Measurements from ENCODE around the gene KLHL29. TPM values are rescaled to one million over a fixed set of nuclear protein-coding genes. Genes with fewer than 3 reads are reported as not detected.

KLHL29 gene
- total and polyA plus RNA-seq, 10 of the 15 experiments (the other 5 are each of a cell fraction or from before 2014, with no cell fraction given): 1.4 to 19.5 (median 6.1) TPM

GRCh38 chr2:23425338-23425871 is 40.4 kb downstream of the KLHL29 start:
- ATAC-seq (no peak), DNase-seq (ENCODE audit: low read depth, low spot score) (no peak), FAIRE-seq (no peak)
- TF ChIP-seq SMAD5 (IDR thresholded peaks at IDR 0.05; ENCODE audit: low read depth) (no peak), ZBTB11 (CRISPR knock-in tag; IDR thresholded peaks at IDR 0.05) (no peak), NR2F1 (conservative IDR thresholded peaks at IDR 0.05) (no peak), MXI1 (IDR thresholded peaks at IDR 0.05; ENCODE audit: low read depth, low read length) (no peak), TCF7 (IDR thresholded peaks at IDR 0.05; ENCODE audit: borderline replicate concordance) (no peak), EED (IDR thresholded peaks at IDR 0.05; ENCODE audit: low read depth) (no peak), GATAD2B (conservative IDR thresholded peaks at IDR 0.05; ENCODE audit: low read depth) (no peak), PML (IDR thresholded peaks at IDR 0.05; ENCODE audit: low read length) (no peak), BHLHE40 (IDR thresholded peaks at IDR 0.05; ENCODE audit: borderline replicate concordance in 1 of 2, low read depth in 2 of 2, low read length in 1 of 2) (no peak), RCOR1 (conservative IDR thresholded peaks at IDR 0.05; ENCODE audit: low read depth, low read length) (no peak), NFYB (IDR thresholded peaks at IDR 0.05; ENCODE audit: insufficient read depth, low read depth, low read length) (no peak), CBX5 (IDR thresholded peaks at IDR 0.05; ENCODE audit: low read depth) (no peak), IKZF2 (IDR thresholded peaks at IDR 0.05) (no peak), SMARCA5 (IDR thresholded peaks at IDR 0.05) (no peak)
- TF ChIP-seq, protein P1, sequence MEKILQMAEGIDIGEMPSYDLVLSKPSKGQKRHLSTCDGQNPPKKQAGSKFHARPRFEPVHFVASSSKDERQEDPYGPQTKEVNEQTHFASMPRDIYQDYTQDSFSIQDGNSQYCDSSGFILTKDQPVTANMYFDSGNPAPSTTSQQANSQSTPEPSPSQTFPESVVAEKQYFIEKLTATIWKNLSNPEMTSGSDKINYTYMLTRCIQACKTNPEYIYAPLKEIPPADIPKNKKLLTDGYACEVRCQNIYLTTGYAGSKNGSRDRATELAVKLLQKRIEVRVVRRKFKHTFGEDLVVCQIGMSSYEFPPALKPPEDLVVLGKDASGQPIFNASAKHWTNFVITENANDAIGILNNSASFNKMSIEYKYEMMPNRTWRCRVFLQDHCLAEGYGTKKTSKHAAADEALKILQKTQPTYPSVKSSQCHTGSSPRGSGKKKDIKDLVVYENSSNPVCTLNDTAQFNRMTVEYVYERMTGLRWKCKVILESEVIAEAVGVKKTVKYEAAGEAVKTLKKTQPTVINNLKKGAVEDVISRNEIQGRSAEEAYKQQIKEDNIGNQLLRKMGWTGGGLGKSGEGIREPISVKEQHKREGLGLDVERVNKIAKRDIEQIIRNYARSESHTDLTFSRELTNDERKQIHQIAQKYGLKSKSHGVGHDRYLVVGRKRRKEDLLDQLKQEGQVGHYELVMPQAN (conservative IDR thresholded peaks at IDR 0.05): no peak
- TF ChIP-seq, protein P2, sequence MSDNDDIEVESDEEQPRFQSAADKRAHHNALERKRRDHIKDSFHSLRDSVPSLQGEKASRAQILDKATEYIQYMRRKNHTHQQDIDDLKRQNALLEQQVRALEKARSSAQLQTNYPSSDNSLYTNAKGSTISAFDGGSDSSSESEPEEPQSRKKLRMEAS (IDR thresholded peaks at IDR 0.05; ENCODE audit: low read depth, low read length): no peak
- no peaks in the 10 kb centered on the region for H3K9me3 ChIP-seq (replicated peaks; ENCODE audit: control insufficient read depth, insufficient read depth, low read length)
- no peak overlapping the region for H2AFZ ChIP-seq (ENCODE audit: control insufficient read depth, low read depth, low read length)
- H3K79me2 ChIP-seq (ENCODE audit: control insufficient read depth, insufficient read depth, low read length): no peaks in the 10 kb centered on the region
- in situ Hi-C loops (cut with MboI) (no loop called here), intact Hi-C loops (cut with micrococcal nuclease; ENCODE audit: unreplicated experiment) (no loop called here)
- no peak overlapping the region for H3K4me2 ChIP-seq (ENCODE audit: control insufficient read depth, insufficient read depth)
- RAD21 ChIA-PET (ENCODE audit: unreplicated experiment): no interaction called here
- no peak overlapping the region for H3K4me3 ChIP-seq
- 81% methylated on average over 9 of the region's 9 CpGs for WGBS (ENCODE audit: insufficient coverage, insufficient replicate concordance, low lambda C conversion rate, missing lambda C conversion rate)
- no peaks in the 10 kb centered on the region; a peak in 2 of 4 replicates for H3K36me3 ChIP-seq (ENCODE audit: control insufficient read depth in 2 of 2, insufficient read depth in 2 of 2, low read length in 1 of 2)
- BruUV-seq (replicated peaks): no TSS peak
- H3K9ac ChIP-seq (ENCODE audit: control insufficient read depth, insufficient read depth, low read length): no peak overlapping the region
- H4K20me1 ChIP-seq (ENCODE audit: control insufficient read depth, insufficient read depth): no peaks in the 10 kb centered on the region
- H3K4me1 ChIP-seq (ENCODE audit: control insufficient read depth, insufficient read depth, low read length): no peaks in the 10 kb centered on the region
- H3K27me3 ChIP-seq (replicated peaks in 1 of 2; ENCODE audit: control insufficient read depth in 2 of 2, insufficient read depth in 2 of 2, low read length in 1 of 2): no peaks in the 10 kb centered on the region
- CTCF ChIA-PET: interaction anchor here (1.4 to 1.5 kb wide), 2 partner anchors 10 to 24 kb away, joined by 3 to 5 read pairs; no protein-coding TSS in a partner anchor
- SMC1A ChIA-PET (ENCODE audit: uncharacterized antibody, unreplicated experiment): no interaction called here
- no peak overlapping the region for H3K27ac ChIP-seq (ENCODE audit: control insufficient read depth, insufficient read depth)
- POLR2A ChIA-PET: no interaction called here
